Measurements from ENCODE around the gene PBX4.
"Not testable (repeated sequence)": the region's sequence is repeated elsewhere in the genome, so short reads cannot be mapped to it uniquely, and the experiment has no call there.

The PBX4 gene

GRCh38 chr19:19618219-19619051, at the start of gene PBX4:
Gene PBX4 (minus strand): TSS chr19:19618687. CDS start chr19:19618629, 58 bp downstream.
- peak; percentile 99 for DNase-seq

- not testable (repeated sequence) for DNase-seq
Observed at GRCh38 chr19:19665420-19665948, 47.0 kb upstream of the PBX4 start.

- DNase-seq: peak; percentile 93
Observed at GRCh38 chr19:19663256-19664120, 45.0 kb upstream of the PBX4 start, which contains the start of gene ATP13A1. Gene ATP13A1 (minus strand): TSS chr19:19663676. CDS start chr19:19663666, 10 bp downstream.

GRCh38 chr19:19662871-19663255, 44.4 kb upstream of the PBX4 start:
- DNase-seq: no peak

- no peak for DNase-seq
Observed at GRCh38 chr19:19662344-19662743, 43.9 kb upstream of the PBX4 start.

GRCh38 chr19:19661675-19662251, 43.3 kb upstream of the PBX4 start:
- DNase-seq: no peak

- DNase-seq: no peak
Observed at GRCh38 chr19:19661141-19661674, 42.7 kb upstream of the PBX4 start.

- DNase-seq: no peak
Observed at GRCh38 chr19:19659646-19660245, 41.3 kb upstream of the PBX4 start.

GRCh38 chr19:19657397-19657783, 38.9 kb upstream of the PBX4 start:
- DNase-seq: no peak

GRCh38 chr19:19656451-19657396, 38.2 kb upstream of the PBX4 start:
- DNase-seq: no peak

GRCh38 chr19:19655641-19656343, 37.3 kb upstream of the PBX4 start:
- DNase-seq: no peak

GRCh38 chr19:19655051-19655594, 36.6 kb upstream of the PBX4 start:
- no peak for DNase-seq

GRCh38 chr19:19654441-19654840, 36.0 kb upstream of the PBX4 start:
- DNase-seq: no peak

GRCh38 chr19:19653597-19654147, 35.2 kb upstream of the PBX4 start:
- no peak for DNase-seq

GRCh38 chr19:19652482-19653295, 34.2 kb upstream of the PBX4 start:
- no peak for DNase-seq

- no peak for DNase-seq
Observed at GRCh38 chr19:19651076-19651475, 32.6 kb upstream of the PBX4 start.

- DNase-seq: no peak
Observed at GRCh38 chr19:19650331-19650730, 31.8 kb upstream of the PBX4 start.

- no peak for DNase-seq
Observed at GRCh38 chr19:19649580-19649995, 31.1 kb upstream of the PBX4 start.

GRCh38 chr19:19649155-19649554, 30.7 kb upstream of the PBX4 start:
- DNase-seq: no peak

Data from activated naive CD4-positive, alpha-beta T cell treated with anti-CD3 and anti-CD28 coated beads, Interleukin-2, amount 50 U/mL, for 16 hours (primary cell).